SK-MEL-5 (cell line): ENCODE data around the gene APBB2. TPM values are rescaled to one million over a fixed set of nuclear protein-coding genes. Genes with fewer than 3 reads are reported as not detected.

Experiments
- DNase-seq: peaks from one replicate; pipeline ENCODE4 v3.0.0-alpha.2; 2016; ENCODE audit warnings: low read depth, low spot score
- in situ Hi-C: cut with HindIII; loops from 2 replicates; pipeline ENCODE4 v1.10.0; 2016; ENCODE audit warnings: low sequenced_read_pairs, high pct_unique_total_duplicates, low pct_unique_long_range_greater_than_20kb
- total RNA-seq: library from RNA; depleted of rRNA; stranded (reverse); fragments of >200 nt; shearing (Covaris generic); gene quantifications from 2 replicates; pipeline ENCODE4 v1.2.3, GENCODE V29; 2014

APBB2 gene
- total RNA-seq, 1 experiment from 2014 or later: 10.9 TPM

DNA sequence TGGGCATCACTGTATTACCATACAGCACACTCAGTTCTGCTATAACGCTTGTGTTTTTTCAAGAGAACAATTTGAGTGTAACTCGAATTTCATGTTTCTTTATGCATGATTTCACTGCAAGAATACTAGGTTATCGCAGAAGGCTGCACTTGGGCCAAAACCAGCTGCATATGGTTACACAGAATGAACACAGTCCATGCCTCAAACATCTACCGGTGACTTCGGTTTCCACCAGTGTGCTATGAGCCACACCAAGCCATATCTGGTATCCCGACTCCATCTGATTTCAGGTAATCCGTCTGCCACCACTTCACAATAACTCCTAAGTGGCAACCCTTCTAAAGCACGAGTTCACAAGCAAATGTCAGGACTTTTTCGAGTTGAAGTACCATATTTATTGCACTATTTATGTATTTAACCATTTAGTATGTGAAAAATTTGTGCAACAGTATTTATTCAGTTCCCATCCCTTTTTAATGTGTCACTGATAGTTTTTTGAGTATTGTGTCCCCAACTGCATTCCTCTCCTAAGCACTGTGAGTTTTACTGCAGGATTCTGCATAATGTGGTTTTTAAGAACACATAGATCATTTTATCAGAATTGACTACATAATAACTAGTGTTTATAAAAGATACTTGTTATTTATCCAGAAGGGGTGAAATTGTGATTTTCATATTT lies 111.8 kb downstream of the APBB2 start:
- in situ Hi-C loops: no loop called here
- DNase-seq: no peak

GRCh38 chr4:41098093-41099048 lies 116.0 kb downstream of the APBB2 start:
- DNase-seq: peak; percentile 16
- in situ Hi-C loops: no loop called here

GRCh38 chr4:41095973-41096372 lies 118.4 kb downstream of the APBB2 start:
- in situ Hi-C loops: no loop called here
- DNase-seq: no peak

GRCh38 chr4:41095192-41095872 lies 119.0 kb downstream of the APBB2 start:
- in situ Hi-C loops: no loop called here
- DNase-seq: no peak

DNA sequence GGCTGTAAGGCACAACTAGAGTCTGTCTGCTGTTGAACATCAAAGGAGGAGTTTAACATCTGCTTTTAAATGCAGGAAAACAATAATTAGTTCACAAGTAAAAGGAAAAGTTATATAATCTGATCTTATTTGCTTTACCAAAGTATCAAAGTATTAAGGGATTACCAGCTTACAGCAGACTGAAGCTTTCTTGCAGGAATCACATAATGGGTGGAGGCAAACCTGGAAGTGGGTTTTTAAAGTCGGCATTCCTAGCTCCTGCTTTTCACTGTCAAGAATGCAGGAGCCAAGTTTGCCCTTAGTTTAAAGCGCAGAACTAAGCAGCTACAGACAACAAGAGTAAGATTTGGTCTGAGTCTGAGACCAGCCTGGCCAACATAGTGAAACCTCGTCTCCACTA lies 122.2 kb downstream of the APBB2 start:
- in situ Hi-C loops: no loop called here
- no peak for DNase-seq

GRCh38 chr4:41081847-41082246 lies 132.5 kb downstream of the APBB2 start:
- in situ Hi-C loops: no loop called here
- no peak for DNase-seq

DNA sequence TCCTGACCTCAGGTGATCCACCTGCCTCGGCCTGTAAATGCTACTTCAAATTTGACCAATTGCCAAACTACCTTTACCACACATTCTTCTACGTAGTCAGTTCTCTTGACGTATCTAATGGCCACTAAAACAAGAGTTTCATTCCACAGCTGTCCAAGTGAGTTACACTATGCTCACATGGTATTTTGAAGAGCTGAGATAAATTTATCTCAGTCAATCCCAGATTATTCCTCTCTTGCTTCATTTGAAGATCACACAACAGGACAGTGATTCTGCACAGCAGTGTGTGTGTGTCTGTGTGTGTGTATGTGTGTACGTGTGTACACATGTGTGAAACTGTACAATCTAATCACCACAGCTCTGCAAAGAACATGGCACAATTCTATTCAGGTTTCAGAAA lies 133.4 kb downstream of the APBB2 start:
- no peak for DNase-seq
- in situ Hi-C loops: no loop called here

DNA sequence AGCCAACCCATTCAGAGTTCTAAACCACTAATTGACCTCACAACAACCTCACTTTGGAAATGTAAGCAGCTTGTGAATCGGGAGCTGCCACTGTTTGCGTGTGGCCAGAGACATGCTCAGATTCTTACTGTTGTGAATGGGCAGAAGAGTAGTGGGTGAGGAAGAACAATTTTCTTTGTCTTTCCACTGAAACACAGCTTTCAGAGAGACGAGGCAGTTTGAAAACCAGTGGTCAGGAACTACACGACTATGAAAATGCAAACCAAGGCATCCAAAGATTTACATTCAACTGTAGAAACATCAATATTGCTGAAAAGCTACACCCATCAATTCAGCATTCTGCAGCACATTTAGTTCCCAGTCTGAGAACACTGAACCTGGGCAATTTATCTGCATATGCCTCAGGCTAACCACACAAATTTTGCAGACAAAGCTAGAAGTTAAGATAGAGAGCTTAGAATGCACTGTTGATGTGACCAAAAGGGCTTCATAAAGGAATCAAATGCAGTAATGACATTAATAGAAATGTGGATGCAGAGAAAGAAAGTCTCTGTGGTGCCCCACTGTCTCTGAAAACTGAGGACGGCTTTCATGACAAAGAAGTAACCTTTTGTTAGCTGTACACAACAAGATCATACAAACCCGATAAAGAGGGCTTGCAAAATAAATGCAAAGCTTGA lies 134.3 kb downstream of the APBB2 start:
- peak; percentile 68 for DNase-seq
- in situ Hi-C loops: no loop called here

GRCh38 chr4:41077628-41078027 lies 136.7 kb downstream of the APBB2 start:
- in situ Hi-C loops: no loop called here
- DNase-seq: no peak

- no peak for DNase-seq
- in situ Hi-C loops: no loop called here
These were observed 137.9 kb downstream of the APBB2 start for GRCh38 chr4:41076481-41076880.

- in situ Hi-C loops: no loop called here
- no peak for DNase-seq
These were observed 140.1 kb downstream of the APBB2 start for GRCh38 chr4:41074215-41074614.

GRCh38 chr4:41072021-41072777 lies 142.1 kb downstream of the APBB2 start:
- in situ Hi-C loops: no loop called here
- peak; percentile 39 for DNase-seq

- no peak for DNase-seq
- in situ Hi-C loops: no loop called here
These were observed 143.6 kb downstream of the APBB2 start for GRCh38 chr4:41070516-41071281.

DNA sequence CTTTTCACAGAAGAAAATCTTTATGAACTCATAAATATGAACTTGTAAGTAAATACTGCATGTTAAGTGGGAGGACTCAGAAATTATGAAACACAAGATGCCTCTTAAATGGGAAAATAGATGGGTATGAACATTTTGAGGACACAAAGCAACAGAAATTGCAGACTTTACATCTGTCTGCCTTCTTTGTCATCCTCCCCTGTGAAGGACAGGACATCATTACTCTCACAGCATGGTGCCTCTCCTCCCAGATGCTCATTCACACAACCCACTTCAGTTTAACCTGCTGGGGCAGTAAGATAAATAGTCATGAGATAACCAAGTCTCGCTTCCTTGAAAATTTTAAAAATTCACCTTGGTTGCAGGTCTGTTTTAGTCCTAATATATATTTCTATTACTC lies 144.5 kb downstream of the APBB2 start:
- in situ Hi-C loops: no loop called here
- DNase-seq: no peak

DNA sequence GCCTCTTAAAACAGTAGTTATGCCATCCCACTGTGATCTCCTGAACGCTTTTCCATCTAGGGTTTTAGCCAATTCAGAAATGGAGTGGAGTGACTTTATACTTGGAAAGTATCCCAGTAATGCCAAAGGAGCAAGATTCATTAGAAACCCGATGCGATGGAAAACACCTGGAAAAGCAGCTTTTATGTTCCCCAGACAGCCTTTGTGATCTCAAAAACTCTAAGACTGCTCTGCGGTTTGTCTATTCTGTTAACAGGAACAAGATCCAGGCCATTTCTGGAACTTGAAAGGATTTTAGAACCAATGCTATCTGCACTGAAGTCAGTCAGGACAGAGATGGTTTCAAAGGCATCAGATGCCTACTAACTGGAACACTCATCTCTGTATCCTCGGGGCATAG lies 145.1 kb downstream of the APBB2 start:
- no peak for DNase-seq
- in situ Hi-C loops: no loop called here

DNA sequence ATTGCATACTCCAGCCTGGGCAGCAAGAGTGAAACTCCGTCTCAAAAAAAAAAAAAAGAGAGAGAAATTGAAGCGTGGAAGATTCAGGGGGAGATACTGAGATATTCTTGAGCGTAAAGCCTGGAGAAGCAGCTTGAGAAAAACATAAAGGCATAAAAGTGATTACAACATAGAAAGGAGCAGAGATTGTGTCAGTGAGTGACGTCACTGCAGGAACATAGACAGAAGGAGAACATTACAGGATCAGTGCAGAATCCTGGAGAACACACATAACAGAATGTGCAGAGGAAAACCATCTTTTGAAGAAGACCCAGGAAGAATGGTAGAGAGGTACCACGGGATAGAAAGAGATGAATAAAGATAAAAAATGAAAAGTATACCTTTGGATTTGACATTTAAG lies 147.0 kb downstream of the APBB2 start:
- DNase-seq: no peak
- in situ Hi-C loops: no loop called here

- no peak for DNase-seq
These were observed 148.3 kb downstream of the APBB2 start for GRCh38 chr4:41066049-41066448.

More at GRCh38 chr4:41066049-41066448, 148.3 kb downstream of the APBB2 start:
- in situ Hi-C loops: no loop called here
